Lower leg skin (tissue), 4 donors: Measurements from ENCODE around the gene ACCSL. TPM values are rescaled to one million over a fixed set of nuclear protein-coding genes. Genes with fewer than 3 reads are reported as not detected.

Experiments
- DNase-seq, 2 donors: peaks; one replicate each; pipeline ENCODE4 v3.0.0-alpha.2; 2019; ENCODE audit warnings: low spot score in 2 of 2
- H3K4me3 ChIP-seq: fragments of 200-600 bp; sonication (generic); 2 replicates; pipeline ENCODE4 v1.5.1; 2017; ENCODE audit warnings: mild to moderate bottlenecking, low read depth; ENCODE audit not compliant: poor library complexity, severe bottlenecking
- CTCF ChIP-seq, 3 donors: fragments of 450-650 bp; IDR thresholded peaks; one replicate each; pipeline ENCODE4 v1.5.1; 2016; ENCODE audit warnings: antibody characterized with exemption in 3 of 3, mild to moderate bottlenecking in 3 of 3, moderate library complexity in 2 of 3
- POLR2A ChIP-seq, 2 donors: fragments of 450-650 bp; IDR thresholded peaks; one replicate each; pipeline ENCODE4 v1.6.1; 2016 to 2017; ENCODE audit warnings: antibody characterized with exemption in 2 of 2, mild to moderate bottlenecking in 1 of 2, moderate library complexity in 1 of 2
- WGBS, 2 donors: methylation state at CpG; one replicate each; pipeline ENCODE4 v1.1.5; 2018; 5-methylcytosine and 5-hydroxymethylcytosine counted together
- intact Hi-C: fragments of 100-400 bp; cut with DNase I; formaldehyde crosslinking; loops from one replicate; pipeline ENCODE4 v1.15.0; 2023; ENCODE audit warnings: low total_unique reads
- total RNA-seq, 4 donors: library from RNA; depleted of rRNA; stranded (reverse); fragments of >200 nt; gene quantifications; one replicate each; pipeline ENCODE4 v1.1.0, GENCODE V29; 2016

Gene ACCSL
- under 1 TPM in 1 of 4 donors, not detected in 3; 0.13 TPM for total RNA-seq

GRCh38 chr11:44047931-44048431, at the start of gene ACCSL:
TSS of gene ACCSL (plus strand) at chr11:44047981. CDS start at chr11:44048037, 56 bp downstream.
- 90 to 92% methylated on average over 12 of the region's 12 CpGs for WGBS, 2 donors
- intact Hi-C loops, result no loop called here
- no peak within 1 kb of the TSS for H3K4me3 ChIP-seq
- no peak for TF ChIP-seq CTCF (IDR thresholded peaks at IDR 0.05)
- no peak for TF ChIP-seq POLR2A (IDR thresholded peaks at IDR 0.05)
- DNase-seq, result peak in 1 of 2 donors; percentile 42

GRCh38 chr11:43998308-43998707, 49.5 kb upstream of the ACCSL start:
- H3K4me3 ChIP-seq, result no peak overlapping the region
- TF ChIP-seq POLR2A (IDR thresholded peaks at IDR 0.05) (no peak), CTCF (IDR thresholded peaks at IDR 0.05) (no peak)
- DNase-seq, result peak in 1 of 2 donors; percentile 39
- intact Hi-C loops, result no loop called here
- WGBS, 2 donors, result 95 to 100% methylated on average over 1 of the region's 1 CpG

- no peak for DNase-seq
These were observed 47.0 kb upstream of the ACCSL start for GRCh38 chr11:44000731-44001130.

GRCh38 chr11:44002191-44003093, 45.3 kb upstream of the ACCSL start:
- H3K4me3 ChIP-seq, result no peak overlapping the region
- WGBS, 2 donors, result 84 to 91% methylated on average over 18 of the region's 18 CpGs
- peak in 1 of 2 donors; percentile 66 for DNase-seq
- intact Hi-C loops, result no loop called here
- no peak for TF ChIP-seq CTCF (IDR thresholded peaks at IDR 0.05)
- no peak for TF ChIP-seq POLR2A (IDR thresholded peaks at IDR 0.05)

More at GRCh38 chr11:44000731-44001130, 47.0 kb upstream of the ACCSL start:
- H3K4me3 ChIP-seq, result no peak overlapping the region
- TF ChIP-seq CTCF (IDR thresholded peaks at IDR 0.05), result no peak
- TF ChIP-seq POLR2A (IDR thresholded peaks at IDR 0.05), result no peak
- intact Hi-C loops, result no loop called here
- WGBS, 2 donors, result 59 to 85% methylated on average over 2 of the region's 2 CpGs

- 91% methylated on average over 9 of the region's 9 CpGs for WGBS, 2 donors
- H3K4me3 ChIP-seq, result no peak overlapping the region
- DNase-seq, result peak in 1 of 2 donors; percentile 57
These were observed 43.9 kb upstream of the ACCSL start for GRCh38 chr11:44003736-44004451.

More at GRCh38 chr11:44003736-44004451, 43.9 kb upstream of the ACCSL start:
- TF ChIP-seq POLR2A (IDR thresholded peaks at IDR 0.05) (no peak), CTCF (IDR thresholded peaks at IDR 0.05) (no peak)
- intact Hi-C loops, result no loop called here
